Endodermal cell (in vitro differentiated cells): ENCODE measurements around the gene SERTAD4. TPM values are rescaled to one million over a fixed set of nuclear protein-coding genes. Genes with fewer than 3 reads are reported as not detected.
A peak's percentile ranks its signal among the peaks of the same experiment; 100 is the strongest.

Experiments
- DNase-seq: peaks from one replicate; pipeline ENCODE4 v3.0.0-alpha.2; 2017
- H3K27ac ChIP-seq: 2 replicates; pipeline ENCODE4 v1.5.1; 2013; ENCODE audit warnings: mild to moderate bottlenecking, low read depth, low read length, moderate library complexity
- H3K27me3 ChIP-seq: 2 replicates; pipeline ENCODE4 v1.6.1; 2013; ENCODE audit warnings: mild to moderate bottlenecking, low read length, moderate library complexity; ENCODE audit not compliant: insufficient read depth, control insufficient read depth, poor library complexity, severe bottlenecking
- H3K36me3 ChIP-seq: 2 replicates; pipeline ENCODE4 v1.7.0; 2013; ENCODE audit warnings: mild to moderate bottlenecking, low read length, moderate library complexity; ENCODE audit not compliant: control insufficient read depth, insufficient read depth
- H3K4me1 ChIP-seq: one replicate; pipeline ENCODE4 v1.7.0; 2013; ENCODE audit warnings: low read length; ENCODE audit not compliant: control insufficient read depth, insufficient read depth
- H3K4me3 ChIP-seq: 2 replicates; pipeline ENCODE4 v1.5.1; 2013; ENCODE audit warnings: mild to moderate bottlenecking, low read length, moderate library complexity
- H3K9ac ChIP-seq: 2 replicates; pipeline ENCODE4 v1.6.1; 2013; ENCODE audit warnings: mild to moderate bottlenecking, low read length, moderate library complexity; ENCODE audit not compliant: poor library complexity, severe bottlenecking; ENCODE audit errors: extremely low read depth
- H3K9me3 ChIP-seq: 2 replicates; pipeline ENCODE4 v1.6.1; 2013; ENCODE audit warnings: mild to moderate bottlenecking, low read length, moderate library complexity; ENCODE audit not compliant: control insufficient read depth
- H3K27ac Mint-ChIP-seq: 2 replicates; pipeline ENCODE4 v1.8.0; 2020; ENCODE audit warnings: mixed read lengths
- H3K27me3 Mint-ChIP-seq: 2 replicates; pipeline ENCODE4 v1.8.0; 2021; ENCODE audit warnings: mild to moderate bottlenecking, mixed read lengths; ENCODE audit not compliant: insufficient read depth
- H3K36me3 Mint-ChIP-seq: 2 replicates; pipeline ENCODE4 v1.8.0; 2020; ENCODE audit warnings: low read depth, mixed read lengths
- H3K4me1 Mint-ChIP-seq: 2 replicates; pipeline ENCODE4 v1.8.0; 2020; ENCODE audit warnings: mixed read lengths
- H3K4me3 Mint-ChIP-seq: 2 replicates; pipeline ENCODE4 v1.8.0; 2020; ENCODE audit warnings: mild to moderate bottlenecking, moderate library complexity, mixed read lengths
- H3K9me3 Mint-ChIP-seq: 2 replicates; pipeline ENCODE4 v1.8.0; 2020; ENCODE audit warnings: mild to moderate bottlenecking, mixed read lengths
- WGBS, 2 experiments: methylation state at CpG; one replicate each; pipeline versions ENCODE4 v1.1.5 to v1.1.7; 2013; ENCODE audit warnings: missing lambda C conversion rate in 2 of 2, mixed read lengths in 1 of 2; ENCODE audit not compliant: insufficient coverage in 1 of 2, insufficient read length in 1 of 2; 5-methylcytosine and 5-hydroxymethylcytosine counted together
- total RNA-seq, 2 donors: library from RNA; stranded (reverse); fragmentation: NEBNext Ultra II Directional in 1 of 2; extraction: Animal tissue kit (Norgen Biotek cat#: 25700) in 1 of 2; gene quantifications; 2 replicates in 1 of 2; 3 replicates in 1 of 2; pipeline ENCODE4 v1.2.1, GENCODE V29; 2021
- TF ChIP-seq, protein P1 (sequence below): fragments of 200-600 bp; sonication (generic); conservative IDR thresholded peaks from 2 replicates; pipeline ENCODE4 v1.5.0; 2021; ENCODE audit warnings: antibody characterized with exemption, mild to moderate bottlenecking

Gene SERTAD4
- total RNA-seq, 2 donors from 2014 or later = 0.58 to 1.1 TPM

DNA sequence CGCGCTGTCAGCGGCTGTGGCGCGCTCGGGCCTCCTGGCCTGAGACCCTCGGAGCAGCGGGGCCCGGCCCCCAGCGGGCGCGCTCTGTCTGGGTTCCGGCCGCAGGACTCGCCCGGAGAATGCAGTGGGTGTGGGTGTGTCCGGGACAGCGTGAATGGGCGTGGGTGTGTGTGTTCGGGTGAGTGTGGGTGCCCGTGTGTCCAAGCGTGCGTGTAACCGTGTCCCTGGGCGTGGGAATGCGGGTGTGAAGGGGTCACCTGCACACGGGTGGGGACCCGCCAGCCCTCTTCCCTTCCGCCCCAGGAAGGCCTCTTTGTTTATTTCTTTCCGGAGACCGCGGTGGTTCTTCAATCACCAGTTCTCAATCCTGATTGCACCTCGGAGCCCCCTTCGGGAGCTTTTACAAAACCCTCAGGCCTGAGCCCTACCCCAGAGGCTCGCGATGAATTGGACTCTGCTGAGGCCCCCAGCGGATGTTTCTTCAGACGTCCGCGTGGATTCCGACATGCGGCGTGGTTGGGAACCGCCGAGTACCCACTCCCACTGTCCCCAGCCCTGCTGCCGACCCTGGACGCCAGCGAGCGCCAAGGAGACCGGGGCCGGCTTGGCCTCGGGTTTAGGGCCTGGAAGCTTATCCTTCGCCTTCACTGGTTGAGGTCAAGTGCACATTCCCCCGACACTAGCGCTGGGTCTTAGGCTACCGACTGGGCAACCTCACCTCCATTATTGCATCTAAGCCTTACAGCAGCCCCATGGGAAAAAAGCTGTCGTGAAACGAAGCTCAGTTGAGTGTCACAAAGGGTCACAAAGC lies 19.3 kb downstream of the SERTAD4 start:
- peak overlapping the region; percentile 62 for H3K27ac ChIP-seq
- no peaks in the 10 kb centered on the region for H3K36me3 Mint-ChIP-seq
- 9 to 19% methylated on average over 21 to 58 of the region's 58 CpGs for WGBS, 2 experiments
- peak overlapping the region; percentile 47 for H3K9ac ChIP-seq
- TF ChIP-seq, protein P1, sequence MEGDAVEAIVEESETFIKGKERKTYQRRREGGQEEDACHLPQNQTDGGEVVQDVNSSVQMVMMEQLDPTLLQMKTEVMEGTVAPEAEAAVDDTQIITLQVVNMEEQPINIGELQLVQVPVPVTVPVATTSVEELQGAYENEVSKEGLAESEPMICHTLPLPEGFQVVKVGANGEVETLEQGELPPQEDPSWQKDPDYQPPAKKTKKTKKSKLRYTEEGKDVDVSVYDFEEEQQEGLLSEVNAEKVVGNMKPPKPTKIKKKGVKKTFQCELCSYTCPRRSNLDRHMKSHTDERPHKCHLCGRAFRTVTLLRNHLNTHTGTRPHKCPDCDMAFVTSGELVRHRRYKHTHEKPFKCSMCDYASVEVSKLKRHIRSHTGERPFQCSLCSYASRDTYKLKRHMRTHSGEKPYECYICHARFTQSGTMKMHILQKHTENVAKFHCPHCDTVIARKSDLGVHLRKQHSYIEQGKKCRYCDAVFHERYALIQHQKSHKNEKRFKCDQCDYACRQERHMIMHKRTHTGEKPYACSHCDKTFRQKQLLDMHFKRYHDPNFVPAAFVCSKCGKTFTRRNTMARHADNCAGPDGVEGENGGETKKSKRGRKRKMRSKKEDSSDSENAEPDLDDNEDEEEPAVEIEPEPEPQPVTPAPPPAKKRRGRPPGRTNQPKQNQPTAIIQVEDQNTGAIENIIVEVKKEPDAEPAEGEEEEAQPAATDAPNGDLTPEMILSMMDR = no peak
- peaks cover 16% of the 10 kb centered on the region for H3K4me1 ChIP-seq
- DNase-seq = peak; percentile 83
- H3K4me1 Mint-ChIP-seq = peaks cover 11% of the 10 kb centered on the region
- H3K9me3 ChIP-seq = no peaks in the 10 kb centered on the region
- peak overlapping the region; percentile 78 for H3K4me3 Mint-ChIP-seq
- peak overlapping the region; percentile 78 for H3K4me3 ChIP-seq
- H3K27me3 Mint-ChIP-seq = peaks cover 46% of the 10 kb centered on the region
- H3K27ac Mint-ChIP-seq = peak overlapping the region; percentile 85
- H3K9me3 Mint-ChIP-seq = no peaks in the 10 kb centered on the region
- no peaks in the 10 kb centered on the region for H3K36me3 ChIP-seq
- peaks cover 34% of the 10 kb centered on the region for H3K27me3 ChIP-seq

DNA sequence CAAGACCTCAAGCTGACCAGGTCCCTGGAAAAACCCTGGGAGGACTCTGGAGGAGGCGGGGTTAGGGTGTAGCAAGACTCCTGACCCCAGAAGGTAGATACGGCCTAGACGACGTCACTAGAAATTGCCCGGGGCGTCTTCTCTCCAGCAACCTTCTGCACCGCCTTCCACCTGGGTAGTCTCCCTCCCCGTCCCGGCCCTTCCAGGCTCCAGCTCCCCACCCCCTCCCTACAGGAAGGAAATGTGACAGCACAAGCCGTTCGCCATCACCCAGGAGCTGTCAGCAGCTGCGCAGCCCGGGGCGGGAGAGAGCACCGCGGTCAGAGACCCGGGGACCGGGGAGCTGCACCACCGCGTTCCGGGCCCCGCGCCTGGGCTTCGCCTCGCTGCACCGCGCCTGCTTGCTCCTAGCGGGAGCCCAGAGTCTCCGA lies 20.0 kb downstream of the SERTAD4 start:
- H3K9me3 Mint-ChIP-seq = no peaks in the 10 kb centered on the region
- peak overlapping the region; percentile 78 for H3K4me3 ChIP-seq
- no peak overlapping the region for H3K9ac ChIP-seq
- no peaks in the 10 kb centered on the region for H3K9me3 ChIP-seq
- peaks cover 46% of the 10 kb centered on the region for H3K27me3 Mint-ChIP-seq
- peak overlapping the region; percentile 62 for H3K27ac ChIP-seq
- H3K27ac Mint-ChIP-seq = peak overlapping the region; percentile 61
- TF ChIP-seq, protein P1 = no peak
- peak overlapping the region; percentile 78 for H3K4me3 Mint-ChIP-seq
- peaks cover 34% of the 10 kb centered on the region for H3K27me3 ChIP-seq
- peaks cover 11% of the 10 kb centered on the region for H3K4me1 Mint-ChIP-seq
- 12% methylated on average over 29 of the region's 29 CpGs; no CpG with 5 or more reads in 1 of the 2 experiments for WGBS, 2 experiments
- peak; percentile 90 for DNase-seq
- peaks cover 16% of the 10 kb centered on the region for H3K4me1 ChIP-seq
- H3K36me3 Mint-ChIP-seq = no peaks in the 10 kb centered on the region
- H3K36me3 ChIP-seq = no peaks in the 10 kb centered on the region

DNA sequence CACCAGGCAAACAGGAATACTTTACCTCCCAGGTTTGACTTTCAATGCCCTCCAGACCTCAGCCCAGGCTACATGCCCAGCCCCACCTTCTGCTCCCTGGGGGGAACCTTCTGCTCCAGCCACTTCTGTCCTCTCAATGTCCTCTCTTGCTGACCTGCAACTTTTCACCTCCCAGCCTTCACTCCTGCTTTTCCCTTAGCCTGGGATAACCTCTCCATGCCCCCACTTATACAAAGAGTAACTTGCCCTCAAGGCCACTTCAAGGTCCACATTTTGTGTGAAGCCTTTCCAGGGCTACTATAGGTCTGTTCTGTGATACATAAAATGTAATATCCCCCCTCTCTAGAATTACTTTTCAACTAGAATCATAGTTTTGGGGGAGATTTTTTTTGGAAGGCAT lies 21.7 kb downstream of the SERTAD4 start:
- H3K27me3 Mint-ChIP-seq = peaks cover 42% of the 10 kb centered on the region
- peaks cover 11% of the 10 kb centered on the region for H3K4me1 Mint-ChIP-seq
- peaks cover 16% of the 10 kb centered on the region for H3K4me1 ChIP-seq
- no peaks in the 10 kb centered on the region for H3K36me3 ChIP-seq
- H3K9ac ChIP-seq = no peak overlapping the region
- no peaks in the 10 kb centered on the region for H3K36me3 Mint-ChIP-seq
- H3K4me3 ChIP-seq = no peak overlapping the region
- no peak overlapping the region for H3K27ac Mint-ChIP-seq
- H3K9me3 ChIP-seq = no peaks in the 10 kb centered on the region
- no peaks in the 10 kb centered on the region for H3K9me3 Mint-ChIP-seq
- peaks cover 34% of the 10 kb centered on the region for H3K27me3 ChIP-seq
- H3K27ac ChIP-seq = no peak overlapping the region
- TF ChIP-seq, protein P1 = no peak
- H3K4me3 Mint-ChIP-seq = no peak overlapping the region
- no peak for DNase-seq
